HTERT RPE-1 (cell line): Measurements from ENCODE around the gene G2E3.

ENCODE experiments used
- in situ Hi-C: fragments of 300-500 bp; cut with MboI; formaldehyde crosslinking; loops from 4 replicates; pipeline ENCODE4 v1.14.3; 2020; ENCODE audit warnings: low sequenced_read_pairs

G2E3 gene

GRCh38 chr14:30648471-30648870 lies 89.5 kb downstream of the G2E3 start:
- in situ Hi-C loops, result no loop called here

- in situ Hi-C loops, result no loop called here
These were observed 93.0 kb downstream of the G2E3 start for GRCh38 chr14:30651937-30652336.

- in situ Hi-C loops, result no loop called here
These were observed 96.2 kb downstream of the G2E3 start for GRCh38 chr14:30655124-30655523.

GRCh38 chr14:30655658-30656057 lies 96.7 kb downstream of the G2E3 start:
- in situ Hi-C loops, result no loop called here

- in situ Hi-C loops, result no loop called here
These were observed 97.3 kb downstream of the G2E3 start for GRCh38 chr14:30656190-30656632.

GRCh38 chr14:30657050-30657449 lies 98.1 kb downstream of the G2E3 start:
- in situ Hi-C loops, result no loop called here

- in situ Hi-C loops, result no loop called here
These were observed 98.7 kb downstream of the G2E3 start for GRCh38 chr14:30657606-30658163.

- in situ Hi-C loops, result no loop called here
These were observed 99.7 kb downstream of the G2E3 start for GRCh38 chr14:30658645-30659044.

- in situ Hi-C loops, result no loop called here
These were observed 110.6 kb downstream of the G2E3 start for GRCh38 chr14:30669594-30669993.
